AG09309 (cell line): ENCODE measurements around the gene TNNT3.

Source experiments
- DNase-seq: peaks from one replicate; pipeline ENCODE4 v3.0.0-alpha.2; 2010; ENCODE audit warnings: low read depth
- H3K4me3 ChIP-seq: 2 replicates; pipeline ENCODE4 v1.5.1; 2011; ENCODE audit warnings: mild to moderate bottlenecking, low read depth, low read length, moderate library complexity; ENCODE audit not compliant: control insufficient read depth
- TF ChIP-seq, protein P1 (sequence below): IDR thresholded peaks from 2 replicates; pipeline ENCODE4 v1.5.1; 2011; ENCODE audit warnings: mild to moderate bottlenecking, low read depth, low read length, inconsistent platforms; ENCODE audit not compliant: insufficient read depth, control insufficient read depth; ENCODE audit errors: missing control alignments

The TNNT3 gene

DNA sequence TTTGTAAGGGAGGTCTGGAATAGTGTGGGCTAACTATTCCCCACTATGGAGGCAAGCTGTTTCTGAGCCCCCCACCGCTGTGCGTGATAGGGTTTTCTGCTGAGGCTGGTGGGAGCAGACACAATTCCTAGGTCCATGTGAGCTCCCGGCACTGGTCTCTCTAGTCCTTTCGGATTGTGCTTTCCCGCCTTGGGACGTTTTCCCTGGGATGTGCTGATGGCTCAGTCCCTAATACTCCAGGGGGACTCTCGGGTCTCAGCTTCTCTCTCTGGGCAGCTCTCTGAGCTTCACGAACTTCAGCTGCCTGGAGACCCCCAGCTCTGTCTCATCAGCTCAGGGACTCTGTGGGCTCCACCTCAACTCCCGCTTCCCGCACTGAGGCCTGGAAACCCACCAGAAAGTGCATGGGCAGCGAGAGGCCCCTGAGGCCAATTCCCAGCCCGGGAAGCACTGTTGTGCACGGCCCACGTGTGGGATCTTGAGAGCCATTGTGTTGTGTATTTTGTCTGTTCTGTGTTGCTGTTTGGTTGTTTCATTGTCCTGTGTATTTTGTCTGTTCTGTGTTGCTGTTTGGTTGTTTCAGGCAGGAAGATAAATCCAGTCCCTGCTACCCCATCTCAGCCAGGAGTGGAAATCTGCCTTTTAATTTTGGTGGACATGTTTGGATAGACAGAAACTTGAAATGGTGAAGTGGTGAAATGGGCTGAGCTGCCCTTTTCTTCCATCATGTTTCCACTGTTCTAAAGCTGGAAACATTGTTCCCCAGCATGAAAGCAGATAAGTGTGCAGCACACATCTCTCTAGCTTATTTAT lies 12.7 kb upstream of the TNNT3 start:
- TF ChIP-seq, protein P1, sequence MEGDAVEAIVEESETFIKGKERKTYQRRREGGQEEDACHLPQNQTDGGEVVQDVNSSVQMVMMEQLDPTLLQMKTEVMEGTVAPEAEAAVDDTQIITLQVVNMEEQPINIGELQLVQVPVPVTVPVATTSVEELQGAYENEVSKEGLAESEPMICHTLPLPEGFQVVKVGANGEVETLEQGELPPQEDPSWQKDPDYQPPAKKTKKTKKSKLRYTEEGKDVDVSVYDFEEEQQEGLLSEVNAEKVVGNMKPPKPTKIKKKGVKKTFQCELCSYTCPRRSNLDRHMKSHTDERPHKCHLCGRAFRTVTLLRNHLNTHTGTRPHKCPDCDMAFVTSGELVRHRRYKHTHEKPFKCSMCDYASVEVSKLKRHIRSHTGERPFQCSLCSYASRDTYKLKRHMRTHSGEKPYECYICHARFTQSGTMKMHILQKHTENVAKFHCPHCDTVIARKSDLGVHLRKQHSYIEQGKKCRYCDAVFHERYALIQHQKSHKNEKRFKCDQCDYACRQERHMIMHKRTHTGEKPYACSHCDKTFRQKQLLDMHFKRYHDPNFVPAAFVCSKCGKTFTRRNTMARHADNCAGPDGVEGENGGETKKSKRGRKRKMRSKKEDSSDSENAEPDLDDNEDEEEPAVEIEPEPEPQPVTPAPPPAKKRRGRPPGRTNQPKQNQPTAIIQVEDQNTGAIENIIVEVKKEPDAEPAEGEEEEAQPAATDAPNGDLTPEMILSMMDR, result no peak
- no peak overlapping the region for H3K4me3 ChIP-seq
- no peak for DNase-seq

DNA sequence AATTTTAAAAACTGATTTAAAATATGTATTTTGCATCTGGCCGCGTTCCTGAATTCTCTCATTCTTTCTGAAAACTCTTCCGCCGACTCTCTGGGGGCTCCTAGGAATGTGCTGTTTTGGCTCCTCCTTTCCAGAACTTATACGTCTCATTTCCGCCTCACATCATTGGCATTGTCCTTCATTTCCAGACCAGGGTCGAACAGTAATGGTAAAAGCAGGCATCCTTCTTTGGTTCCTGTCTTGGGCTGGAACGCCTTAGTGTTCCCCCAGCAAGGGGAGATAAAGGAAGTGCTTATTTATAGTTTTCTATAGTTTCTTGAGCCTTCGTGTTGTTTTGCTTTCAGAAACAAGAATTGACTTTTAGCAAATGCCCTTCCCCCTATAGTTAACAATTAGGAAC lies 10.9 kb upstream of the TNNT3 start:
- no peak for DNase-seq
- TF ChIP-seq, protein P1, result no peak
- H3K4me3 ChIP-seq, result no peak overlapping the region

DNA sequence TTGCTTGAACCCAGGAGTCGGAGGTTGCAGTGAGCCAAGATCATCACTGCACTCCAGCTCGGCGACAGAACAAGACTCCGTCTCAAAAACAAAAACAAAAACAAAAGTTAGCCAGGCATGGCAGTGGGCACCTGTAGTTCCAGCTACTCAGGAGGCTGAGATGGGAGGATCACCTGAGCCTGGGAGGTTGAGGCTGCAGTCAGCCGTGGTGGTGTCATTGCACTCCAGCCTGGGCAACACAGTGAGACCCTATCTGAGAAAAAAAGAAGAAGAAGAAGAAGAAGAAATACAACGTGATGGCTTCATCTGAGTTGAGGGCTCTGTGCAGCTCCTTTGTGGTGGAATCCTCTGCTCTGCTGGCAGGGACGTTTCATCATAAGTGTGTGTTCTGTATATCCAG lies 10.0 kb upstream of the TNNT3 start:
- H3K4me3 ChIP-seq, result no peak overlapping the region
- no peak for DNase-seq
- TF ChIP-seq, protein P1, result no peak

DNA sequence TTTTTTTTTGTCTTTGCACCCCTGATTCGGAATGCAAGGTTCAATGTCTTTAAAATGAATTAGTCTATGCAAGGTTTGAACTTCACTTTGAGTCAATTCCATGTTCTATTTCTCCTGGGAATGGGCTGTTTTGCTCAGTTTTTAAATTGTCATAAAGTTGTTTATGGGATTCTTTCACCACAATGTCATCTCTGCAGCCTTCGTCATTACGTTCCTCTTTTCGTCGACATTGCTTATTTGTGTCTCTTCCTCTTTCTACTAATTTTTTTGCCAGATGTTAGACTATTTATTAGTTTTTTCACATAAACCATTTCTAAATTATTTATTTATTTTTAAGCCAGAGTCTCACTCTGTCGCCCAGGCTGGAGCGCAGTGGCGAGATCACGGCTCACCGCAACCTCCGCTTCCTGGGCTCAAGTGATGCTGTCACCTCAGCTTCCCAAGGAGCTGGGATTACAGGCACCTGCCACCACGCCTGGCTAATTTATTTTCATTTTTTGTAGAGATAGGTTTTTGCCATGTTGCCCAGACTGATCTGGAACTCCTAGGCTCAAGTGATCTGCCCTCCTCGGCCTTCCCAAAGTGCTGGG lies 7.1 kb upstream of the TNNT3 start:
- no peak for DNase-seq
- no peak overlapping the region for H3K4me3 ChIP-seq

DNA sequence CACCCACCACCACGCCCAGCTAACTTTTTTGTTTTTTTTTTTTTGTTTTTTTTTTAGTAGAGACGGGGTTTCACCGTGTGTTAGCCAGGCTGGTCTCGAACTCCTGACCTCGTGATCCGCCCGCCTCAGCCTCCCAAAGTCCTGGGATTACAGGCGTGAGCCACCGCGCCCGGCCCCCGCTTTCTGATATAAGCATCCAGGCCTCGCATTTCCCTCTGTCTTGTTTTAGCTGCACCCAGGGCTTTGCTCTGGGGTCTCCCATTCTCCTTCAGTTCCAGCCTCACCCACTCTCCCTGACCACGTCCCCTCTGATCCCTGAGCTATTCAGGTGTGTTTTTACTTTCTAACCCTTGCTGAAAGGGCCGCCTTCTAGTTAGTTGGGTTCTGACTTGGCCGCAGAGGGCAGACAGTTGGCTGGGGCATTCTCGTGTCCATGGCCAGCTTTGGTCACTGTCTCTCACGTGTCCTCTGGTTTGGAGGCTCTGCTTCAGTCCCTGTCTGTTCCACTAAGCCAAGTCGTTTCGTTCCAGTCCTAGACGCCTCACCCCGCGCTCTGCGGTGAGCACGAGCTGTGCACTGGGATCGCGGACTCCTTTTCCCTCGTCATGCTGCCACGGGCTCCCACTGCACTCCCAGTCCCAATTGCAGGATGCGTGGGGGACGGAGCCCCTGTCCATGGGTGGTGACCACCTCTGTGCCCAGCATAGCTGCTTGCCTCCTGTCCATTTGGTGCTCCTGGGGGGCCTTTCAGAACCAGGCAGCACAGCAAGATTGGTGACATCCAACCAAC lies 6.0 kb upstream of the TNNT3 start:
- DNase-seq, result no peak
- no peak overlapping the region for H3K4me3 ChIP-seq
- TF ChIP-seq, protein P1, result no peak

More for the DNA sequence above, 7.1 kb upstream of the TNNT3 start:
- TF ChIP-seq, protein P1, result no peak

DNA sequence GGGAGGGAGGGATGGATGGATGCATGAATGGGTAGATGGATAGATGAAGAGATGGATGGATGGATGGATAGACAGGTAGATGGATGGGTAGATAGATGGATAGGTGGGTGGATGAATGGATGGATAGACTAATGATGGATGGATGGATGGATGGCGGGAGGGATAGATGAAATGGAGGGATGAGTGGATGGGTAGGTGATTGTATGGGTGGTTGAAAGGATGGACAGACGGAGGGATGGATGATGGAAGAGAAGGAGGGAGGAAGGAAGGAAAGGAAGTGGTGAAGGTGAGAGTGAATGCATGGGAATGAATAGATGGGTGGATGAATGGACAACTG lies 3.7 kb upstream of the TNNT3 start:
- TF ChIP-seq, protein P1, result no peak
- H3K4me3 ChIP-seq, result no peak overlapping the region
- no peak for DNase-seq
